SK-N-MC (cell line): ENCODE measurements around the gene MBOAT7.

Experiments
- EZH2 ChIP-seq: fragments of 200-600 bp; sonication (generic); IDR thresholded peaks from one replicate; pipeline ENCODE4 v1.6.1; 2017; ENCODE audit warnings: antibody characterized with exemption
- FOXP2 ChIP-seq: optimal IDR thresholded peaks from 2 replicates; pipeline ENCODE3; 2011; ENCODE audit warnings: mild to moderate bottlenecking, moderate library complexity; ENCODE audit not compliant: insufficient read depth; ENCODE audit errors: extremely low read length, control extremely low read depth
- POLR2AphosphoS5 ChIP-seq: IDR thresholded peaks from 2 replicates; pipeline ENCODE4 v1.6.1; 2012; ENCODE audit warnings: mild to moderate bottlenecking, low read depth, low read length, borderline replicate concordance

DNA sequence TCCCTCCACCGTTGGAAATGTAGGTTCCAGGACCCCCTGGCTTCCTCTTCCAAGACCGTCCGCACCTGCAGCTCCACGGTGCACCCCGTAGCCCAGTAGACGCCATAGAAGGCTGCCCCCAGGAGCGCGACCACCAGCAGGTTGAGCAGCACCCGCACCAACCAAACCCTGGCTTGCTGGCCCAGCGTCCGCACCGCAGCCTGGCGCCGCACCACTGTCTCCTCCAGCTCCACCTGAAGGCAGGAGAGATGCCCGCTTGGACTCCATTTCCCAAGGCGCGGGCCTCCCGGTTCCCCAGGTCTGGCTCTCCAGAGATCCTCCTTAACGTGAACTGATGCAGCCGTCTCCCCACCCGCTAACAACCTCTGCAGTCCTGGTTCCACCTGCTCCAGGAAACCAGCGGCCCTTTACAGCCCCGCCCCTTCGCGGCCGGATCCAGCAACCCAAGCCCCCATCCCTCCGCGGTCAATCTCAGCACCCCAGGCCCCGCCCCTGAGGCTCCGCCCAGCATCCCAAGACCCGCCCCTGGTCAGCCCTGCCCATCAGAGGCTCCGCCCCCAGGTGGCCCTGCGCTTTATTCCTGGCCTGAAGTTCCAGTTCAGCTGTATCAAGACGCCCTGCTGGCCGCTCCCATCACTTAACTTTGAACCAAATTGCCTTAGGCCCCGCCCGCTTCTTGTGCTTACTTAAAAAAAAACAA lies 24.9 kb downstream of the MBOAT7 start:
- TF ChIP-seq POLR2AphosphoS5 (no peak), FOXP2 (no peak), EZH2 (no peak)
